Astrocyte of the spinal cord (primary cell): Measurements from ENCODE around the gene SLC17A7.

ENCODE experiments used
- DNase-seq: peaks from one replicate; pipeline ENCODE4 v3.0.0; 2011; ENCODE audit warnings: low read depth, low spot score
- H3K4me3 ChIP-seq: 2 replicates; pipeline ENCODE4 v1.5.1; 2011; ENCODE audit warnings: low read depth, mild to moderate bottlenecking, low read length, moderate library complexity
- CTCF ChIP-seq: IDR thresholded peaks from 2 replicates; pipeline ENCODE4 v1.5.1; 2012; ENCODE audit warnings: low read depth, mild to moderate bottlenecking, low read length, inconsistent platforms
- in situ Hi-C: cut with HindIII; loops from 2 replicates; pipeline ENCODE4 v1.10.0; 2017; ENCODE audit warnings: low sequenced_read_pairs

The SLC17A7 gene

GRCh38 chr19:49441210-49441959 is at the start of gene SLC17A7:
SLC17A7 (minus strand) TSS chr19:49441527; CDS start chr19:49441379, 148 bp downstream.
- DNase-seq = no peak

GRCh38 chr19:49490287-49491029 is 49.1 kb upstream of the SLC17A7 start:
- no peak for DNase-seq
- in situ Hi-C loops = no loop called here
- no peak overlapping the region for H3K4me3 ChIP-seq
- no peak for TF ChIP-seq CTCF

More at GRCh38 chr19:49441210-49441959, at the start of gene SLC17A7:
- in situ Hi-C loops = no loop called here
- H3K4me3 ChIP-seq = no peak within 1 kb of the TSS
- no peak for TF ChIP-seq CTCF

- no peak for TF ChIP-seq CTCF
- peak overlapping the region; percentile 86 for H3K4me3 ChIP-seq
- in situ Hi-C loops = no loop called here
- no peak for DNase-seq
These were observed 48.4 kb upstream of the SLC17A7 start for GRCh38 chr19:49489601-49490167.

- peak overlapping the region; percentile 86 for H3K4me3 ChIP-seq
- DNase-seq = no peak
- no peak for TF ChIP-seq CTCF
- in situ Hi-C loops = no loop called here
These were observed 47.7 kb upstream of the SLC17A7 start for GRCh38 chr19:49488863-49489537.

GRCh38 chr19:49488046-49488862 is 46.9 kb upstream of the SLC17A7 start:
- no peak for TF ChIP-seq CTCF
- in situ Hi-C loops = no loop called here
- DNase-seq = no peak
- peak overlapping the region; percentile 86 for H3K4me3 ChIP-seq
